Endothelial cell of umbilical vein (primary cell): ENCODE measurements around the gene FOLR3.

ENCODE experiments used
- EZH2 ChIP-seq: IDR thresholded peaks from 2 replicates; pipeline ENCODE4 v1.6.1; 2012; ENCODE audit warnings: borderline replicate concordance, low read depth, mild to moderate bottlenecking, moderate library complexity, low read length, inconsistent platforms; ENCODE audit not compliant: severe bottlenecking
- POLR2AphosphoS5 ChIP-seq: IDR thresholded peaks from 2 replicates; pipeline ENCODE4 v1.6.1; 2012; ENCODE audit warnings: low read depth, mild to moderate bottlenecking, control low read depth, low read length, moderate library complexity; ENCODE audit not compliant: insufficient read depth
- TF ChIP-seq, protein P1 (sequence below), 2 donors: IDR thresholded peaks; 1 replicate in 1 of 2; 2 replicates in 1 of 2; pipeline ENCODE4 v1.5.1; 2011; ENCODE audit warnings: low read length in 2 of 2, mild to moderate bottlenecking in 2 of 2, moderate library complexity in 2 of 2, control low read depth in 1 of 2, inconsistent platforms in 1 of 2, low read depth in 1 of 2; ENCODE audit not compliant: insufficient read depth in 1 of 2; ENCODE audit errors: extremely low read depth in 1 of 2

- TF ChIP-seq, protein P1, sequence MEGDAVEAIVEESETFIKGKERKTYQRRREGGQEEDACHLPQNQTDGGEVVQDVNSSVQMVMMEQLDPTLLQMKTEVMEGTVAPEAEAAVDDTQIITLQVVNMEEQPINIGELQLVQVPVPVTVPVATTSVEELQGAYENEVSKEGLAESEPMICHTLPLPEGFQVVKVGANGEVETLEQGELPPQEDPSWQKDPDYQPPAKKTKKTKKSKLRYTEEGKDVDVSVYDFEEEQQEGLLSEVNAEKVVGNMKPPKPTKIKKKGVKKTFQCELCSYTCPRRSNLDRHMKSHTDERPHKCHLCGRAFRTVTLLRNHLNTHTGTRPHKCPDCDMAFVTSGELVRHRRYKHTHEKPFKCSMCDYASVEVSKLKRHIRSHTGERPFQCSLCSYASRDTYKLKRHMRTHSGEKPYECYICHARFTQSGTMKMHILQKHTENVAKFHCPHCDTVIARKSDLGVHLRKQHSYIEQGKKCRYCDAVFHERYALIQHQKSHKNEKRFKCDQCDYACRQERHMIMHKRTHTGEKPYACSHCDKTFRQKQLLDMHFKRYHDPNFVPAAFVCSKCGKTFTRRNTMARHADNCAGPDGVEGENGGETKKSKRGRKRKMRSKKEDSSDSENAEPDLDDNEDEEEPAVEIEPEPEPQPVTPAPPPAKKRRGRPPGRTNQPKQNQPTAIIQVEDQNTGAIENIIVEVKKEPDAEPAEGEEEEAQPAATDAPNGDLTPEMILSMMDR (IDR thresholded peaks at IDR 0.05; ENCODE audit: extremely low read depth in 1 of 2, insufficient read depth in 1 of 2, low read depth in 1 of 2, low read length in 2 of 2): no peak
- no peak for TF ChIP-seq POLR2AphosphoS5
- no peak for TF ChIP-seq EZH2
Measured at GRCh38 chr11:72139500-72139899, 4.0 kb downstream of the FOLR3 start.
